K562 (cell line): ENCODE results near the gene RNF168. TPM values are rescaled to one million over a fixed set of nuclear protein-coding genes. Genes with fewer than 3 reads are reported as not detected.

Experiments used
- CBX2 ChIP-seq: fragments of 200-600 bp; sonication (generic); IDR thresholded peaks from one replicate; pipeline ENCODE4 v1.6.1; 2012; ENCODE audit warnings: mild to moderate bottlenecking, low read length, inconsistent platforms; ENCODE audit not compliant: insufficient read depth, poor library complexity, severe bottlenecking
- CREB3L1 ChIP-seq: fragments of 450-650 bp; IDR thresholded peaks from 2 replicates; pipeline ENCODE4 v1.6.1; 2014; ENCODE audit warnings: low read depth, mild to moderate bottlenecking, moderate library complexity, borderline replicate concordance
- FOXM1 ChIP-seq, 2 experiments: fragments of 450-650 bp in 1 of 2; sonication (generic) in 1 of 2; formaldehyde crosslinking in 1 of 2; IDR thresholded peaks; 2 replicates each; pipeline versions ENCODE4 v1.6.1 to v1.9.0; 2017 to 2022; ENCODE audit warnings: low read depth in 2 of 2, mild to moderate bottlenecking in 2 of 2, missing genetic modification reagents in 1 of 2, moderate library complexity in 1 of 2
- FUS ChIP-seq: fragments of 200-400 bp; formaldehyde crosslinking; optimal IDR thresholded peaks from 2 replicates; pipeline ENCODE3; 2017; ENCODE audit warnings: low read depth, low read length
- GTF3C2 ChIP-seq: IDR thresholded peaks from 3 replicates; pipeline ENCODE4 v1.6.1; 2011; ENCODE audit warnings: borderline replicate concordance, mild to moderate bottlenecking, moderate library complexity; ENCODE audit not compliant: insufficient read length; ENCODE audit errors: extremely low read depth
- IRF9 ChIP-seq: fragments of 450-650 bp; IDR thresholded peaks from 2 replicates; pipeline ENCODE4 v1.6.1; 2016; ENCODE audit warnings: missing biosample characterization, missing genetic modification characterization
- MECOM ChIP-seq: fragments of 250-450 bp; sonication (Bioruptor Pico); IDR thresholded peaks from 2 replicates; pipeline ENCODE4 v1.8.0; 2022; ENCODE audit warnings: inconsistent platforms
- MEIS2 ChIP-seq: fragments of 450-650 bp; IDR thresholded peaks from 2 replicates; pipeline ENCODE4 v1.6.1; 2014; ENCODE audit warnings: mild to moderate bottlenecking; ENCODE audit not compliant: partially characterized antibody
- NCOR1 ChIP-seq: fragments of 450-650 bp; IDR thresholded peaks from 2 replicates; pipeline ENCODE4 v1.6.1; 2016; ENCODE audit warnings: mild to moderate bottlenecking, moderate library complexity
- NFXL1 ChIP-seq: fragments of 450-650 bp; formaldehyde crosslinking; IDR thresholded peaks from 2 replicates; pipeline ENCODE4 v1.4.0; 2021; ENCODE audit warnings: mild to moderate bottlenecking
- NFYB ChIP-seq: IDR thresholded peaks from 2 replicates; pipeline ENCODE4 v1.6.1; 2011; ENCODE audit warnings: mild to moderate bottlenecking, moderate library complexity; ENCODE audit not compliant: insufficient read length; ENCODE audit errors: extremely low read depth
- POLR3A ChIP-seq: IDR thresholded peaks from 2 replicates; pipeline ENCODE4 v1.6.1; 2011; ENCODE audit warnings: borderline replicate concordance, mild to moderate bottlenecking, moderate library complexity; ENCODE audit not compliant: insufficient read length, insufficient read depth; ENCODE audit errors: extremely low read depth
- RBM39 ChIP-seq: fragments of 200-400 bp; formaldehyde crosslinking; optimal IDR thresholded peaks from 2 replicates; pipeline ENCODE3; 2018; ENCODE audit warnings: low read depth, low read length
- SREBF1 ChIP-seq: fragments of 150-350 bp; IDR thresholded peaks from 2 replicates; pipeline ENCODE4 v1.6.1; 2014; ENCODE audit warnings: antibody characterized with exemption, low read depth, low read length, borderline replicate concordance
- ZBTB11 ChIP-seq, 3 experiments: fragments of 200-800 bp in 1 of 3; fragments of 250-450 bp in 1 of 3; fragments of 450-650 bp in 1 of 3; sonication (Bioruptor Pico) in 1 of 3; sonication (Bioruptor generic) in 1 of 3; formaldehyde crosslinking in 1 of 3; IDR thresholded peaks; 2 replicates each; pipeline versions ENCODE4 v1.6.1 to v1.8.0; 2016 to 2022; ENCODE audit warnings: mild to moderate bottlenecking in 2 of 3, missing genetic modification characterization in 2 of 3, missing compliant biosample characterization in 1 of 3, moderate library complexity in 1 of 3
- ZNF212 ChIP-seq: fragments of 450-650 bp; formaldehyde crosslinking; IDR thresholded peaks from 2 replicates; pipeline ENCODE4 v1.4.0; 2020; ENCODE audit warnings: mild to moderate bottlenecking
- ZNF282 ChIP-seq: sonication (generic); formaldehyde crosslinking; IDR thresholded peaks from 2 replicates; pipeline ENCODE4 v1.8.1; 2023; ENCODE audit warnings: missing genetic modification reagents
- ZNF3 ChIP-seq: fragments of 250-450 bp; sonication (Bioruptor Pico); IDR thresholded peaks from 2 replicates; pipeline ENCODE4 v1.5.0; 2021; ENCODE audit warnings: mild to moderate bottlenecking, moderate library complexity
- polyA plus RNA-seq, 8 experiments: library from polyadenylated mRNA; depleted of rRNA in 4 of 8; stranded (reverse) in 5 of 8; unstranded in 3 of 8; fragments of >200 nt; fragmentation: Nextera tagmentation in 2 of 8; fragmentation: Illumina TruSeq in 1 of 8; extraction: Ambion mirVana in 2 of 8; extraction: Trizol in 1 of 8; gene quantifications; 2 replicates each; pipeline versions ENCODE4 v1.2.1 to v1.2.3, GENCODE V29; 2011 to 2014; ENCODE audit warnings: inconsistent platforms in 1 of 8, missing spikeins in 1 of 8
- total RNA-seq, 7 experiments: library from RNA; depleted of rRNA in 6 of 7; stranded (reverse); fragments of >200 nt in 6 of 7; fragmentation: Illumina TruSeq in 2 of 7; extraction: Trizol in 2 of 7; gene quantifications; 2 replicates each; pipeline versions ENCODE4 v1.2.1 to v1.2.3, GENCODE V29; 2011 to 2021; ENCODE audit warnings: low replicate concordance in 1 of 7

RNF168 gene
- total and polyA plus RNA-seq, 9 of the 15 experiments (the other 6 are each of a cell fraction or from before 2014, with no cell fraction given) = 6.0 to 32.1 (median 16.6) TPM

- TF ChIP-seq FOXM1 (IDR thresholded peaks at IDR 0.05; ENCODE audit: low read depth) = no peak
- no peak for TF ChIP-seq FOXM1 (CRISPR knock-in tag; IDR thresholded peaks at IDR 0.05; ENCODE audit: low read depth)
- TF ChIP-seq NFXL1 (CRISPR knock-in tag) = no peak
- peak; percentile 80 for TF ChIP-seq MEIS2
- TF ChIP-seq SREBF1 = no peak
- no peak for TF ChIP-seq ZNF212 (CRISPR knock-in tag)
- TF ChIP-seq CBX2 = no peak
- no peak for TF ChIP-seq POLR3A
- no peak for TF ChIP-seq NFYB
- TF ChIP-seq FUS = no peak
- no peak for TF ChIP-seq IRF9 (tag)
- TF ChIP-seq MECOM (CRISPR knock-in tag) = no peak
- TF ChIP-seq NCOR1 = peak; percentile 18; the same call in 1 of the 2 replicates
- TF ChIP-seq CREB3L1 = no peak
- no peak for TF ChIP-seq ZBTB11 (CRISPR knock-in tag; IDR thresholded peaks at IDR 0.05)
- TF ChIP-seq ZNF3 (CRISPR knock-in tag) = no peak
- no peak for TF ChIP-seq ZNF282 (CRISPR knock-in tag)
- TF ChIP-seq GTF3C2 = no peak
- no peak for TF ChIP-seq RBM39
Observed at GRCh38 chr3:196432137-196432879, 71.3 kb downstream of the RNF168 start, which contains the start of gene UBXN7 (continued).
